ENCODE data around the gene JUND. TPM values are rescaled to one million over a fixed set of nuclear protein-coding genes. Genes with fewer than 3 reads are reported as not detected.

JUND gene
- total and polyA plus RNA-seq, 2 of the 8 experiments (the other 6 are each of a cell fraction or from before 2014, with no cell fraction given) = 54.0 to 77.5 TPM

- CTCF ChIA-PET (ENCODE audit: partially characterized antibody) = interaction anchor here (6.0 to 13.6 kb wide), 3 partner anchors 10 to 45 kb away, joined by 52 to 242 read pairs (median 179); partner anchors contain the start of gene LSM4
- peak overlapping the region; percentile 96; the same call in 1 of the 2 replicates for H3K18ac ChIP-seq (ENCODE audit: extremely low read depth, low read length)
- H3K4me3 ChIP-seq (ENCODE audit: extremely low read depth in 1 of 4, insufficient read depth in 2 of 4, low read depth in 3 of 4, low read length in 4 of 4) = peak overlapping the region; percentile 39 to 76 (median 59); a peak in 7 of 8 replicates
- TF ChIP-seq SP4 (IDR thresholded peaks at IDR 0.05; ENCODE audit: low read length) = no peak
- TF ChIP-seq TBP (IDR thresholded peaks at IDR 0.05; ENCODE audit: low read depth, low read length) = no peak
- no peak for TF ChIP-seq TEAD4 (IDR thresholded peaks at IDR 0.05; ENCODE audit: low read depth, low read length)
- TF ChIP-seq SAP30 (IDR thresholded peaks at IDR 0.05; ENCODE audit: insufficient read depth, insufficient replicate concordance, low read length) = no peak
- TF ChIP-seq MAFK (IDR thresholded peaks at IDR 0.05; ENCODE audit: low read depth, low read length) = no peak
- no peak for TF ChIP-seq ZNF274 (IDR thresholded peaks at IDR 0.05; ENCODE audit: borderline replicate concordance, extremely low read depth, low read length)
- TF ChIP-seq KDM1A (IDR thresholded peaks at IDR 0.05; ENCODE audit: borderline replicate concordance, low read length) = peak; percentile 97
- TF ChIP-seq, protein P1, sequence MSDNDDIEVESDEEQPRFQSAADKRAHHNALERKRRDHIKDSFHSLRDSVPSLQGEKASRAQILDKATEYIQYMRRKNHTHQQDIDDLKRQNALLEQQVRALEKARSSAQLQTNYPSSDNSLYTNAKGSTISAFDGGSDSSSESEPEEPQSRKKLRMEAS (IDR thresholded peaks at IDR 0.05) = 0 out of 2 replicates have a peak, but pooled peaks have one; percentile 22
- no peak for TF ChIP-seq TAF7 (optimal IDR thresholded peaks at IDR 0.05; ENCODE audit: borderline replicate concordance, low read depth, low read length)
- no peak for TF ChIP-seq CBX5 (IDR thresholded peaks at IDR 0.05; ENCODE audit: low read depth, low read length)
- no peak for TF ChIP-seq TAF1 (IDR thresholded peaks at IDR 0.05; ENCODE audit: low read depth, low read length)
- TF ChIP-seq NANOG (IDR thresholded peaks at IDR 0.05; ENCODE audit: insufficient read depth, low read depth, low read length, poor library complexity, severe bottlenecking) = no peak
- TF ChIP-seq POU5F1 (IDR thresholded peaks at IDR 0.05; ENCODE audit: low read depth, low read length) = no peak
Observed at GRCh38 chr19:18282788-18283141, 1.3 kb upstream of the JUND start.

More at GRCh38 chr19:18282788-18283141, 1.3 kb upstream of the JUND start:
- Histone ChIP-seq H4K91ac (replicated peaks; ENCODE audit: insufficient read length, low read length) (peak overlapping the region; percentile 17), H3K23ac (ENCODE audit: insufficient read length) (no peak overlapping the region), H4K20me1 (replicated peaks in 1 of 2; ENCODE audit: control insufficient read depth in 1 of 2, insufficient read depth in 2 of 2, low read length in 2 of 2) (peaks cover 9 to 16% of the 10 kb centered on the region in 2 experiments), H3K4me1 (replicated peaks in 1 of 4; ENCODE audit: control insufficient read depth in 3 of 4, insufficient read depth in 4 of 4, low read length in 3 of 4) (peaks cover 4 to 22% (median 10%) of the 10 kb centered on the region in 4 experiments; a peak in 6 of 7 replicates), H4K5ac (ENCODE audit: insufficient read length, low read depth, low read length) (peak overlapping the region; percentile 61), H2AK5ac (ENCODE audit: low read depth, low read length) (peak overlapping the region; percentile 99), H3K9me3 (ENCODE audit: insufficient read depth in 2 of 2, low read depth in 1 of 2, low read length in 1 of 2) (no peaks in the 10 kb centered on the region), H4K8ac (ENCODE audit: extremely low read depth, insufficient read depth, low read length) (no peak overlapping the region), H2BK12ac (ENCODE audit: low read depth, low read length) (peak overlapping the region; percentile 99), H3K4me2 (ENCODE audit: insufficient read depth in 1 of 2, low read depth in 2 of 2, low read length in 2 of 2) (peak overlapping the region; percentile 72 to 81), H3K9ac (replicated peaks in 1 of 4; ENCODE audit: extremely low read depth in 1 of 4, low read depth in 3 of 4, low read length in 3 of 4) (peak overlapping the region in 3 of 4 experiments; percentile 48 to 94 (median 86); a peak in 3 of 7 replicates), H3K79me1 (ENCODE audit: low read depth, low read length) (peaks cover 13% of the 10 kb centered on the region; the same call in 1 of the 2 replicates), H3K36me3 (ENCODE audit: control insufficient read depth in 2 of 4, insufficient read depth in 4 of 4, low read length in 3 of 4) (peaks cover 0 to 5% (median 3%) of the 10 kb centered on the region in 4 experiments; a peak in 3 of 8 replicates), H3K23me2 (ENCODE audit: low read depth, low read length) (peaks cover 17% of the 10 kb centered on the region), H2BK20ac (ENCODE audit: low read length) (0 out of 2 replicates have a peak overlapping the region, but pooled peaks have one; percentile 72), H2BK120ac (replicated peaks; ENCODE audit: low read depth, low read length) (no peak overlapping the region), H2BK15ac (ENCODE audit: low read length) (peak overlapping the region; percentile 89), H3K14ac (ENCODE audit: insufficient read length) (no peak overlapping the region), H3K79me2 (ENCODE audit: control insufficient read depth in 1 of 2, insufficient read depth in 2 of 2, low read length in 2 of 2) (peaks cover 0 to 26% of the 10 kb centered on the region in 2 experiments; a peak in 3 of 4 replicates), H3K27me3 (replicated peaks in 1 of 4; ENCODE audit: control insufficient read depth in 3 of 4, extremely low read depth in 1 of 4, insufficient read depth in 3 of 4, low read length in 3 of 4) (peaks cover 0 to 6% (median 0%) of the 10 kb centered on the region in 4 experiments; a peak in 3 of 7 replicates), H2AFZ (ENCODE audit: low read length) (no peak overlapping the region), H2BK5ac (ENCODE audit: low read depth, low read length) (peak overlapping the region; percentile 99), H3K56ac (replicated peaks; ENCODE audit: insufficient read length, low read depth, low read length) (no peak overlapping the region), H3K4ac (replicated peaks; ENCODE audit: insufficient read length, low read depth, low read length) (peak overlapping the region; percentile 22), H3K27ac (ENCODE audit: low read depth, low read length) (peak overlapping the region; percentile 95)
- POLR2A ChIA-PET (ENCODE audit: partially characterized antibody) = interaction anchor here (0.6 to 10.3 kb wide), 17 partner anchors 8 to 149 kb away, joined by 3 to 237 read pairs (median 38); partner anchors contain the start of genes IQCN, LRRC25, LSM4 and MPV17L2
- no peak for FAIRE-seq
- DNase-seq (ENCODE audit: low read depth in 1 of 2, low spot score in 2 of 2) = no peak
- 91% methylated on average over 4 of the region's 4 CpGs; no CpG with 5 or more reads in 1 of the 2 experiments for WGBS, 2 experiments (ENCODE audit: extremely low coverage in 1 of 2, insufficient coverage in 1 of 2, insufficient read length in 1 of 2, insufficient replicate concordance in 2 of 2, low coverage in 1 of 2, low lambda C conversion rate in 2 of 2, missing lambda C conversion rate in 1 of 2)

Measured in H1 (cell line).